Type B pancreatic cell (in vitro differentiated cells): ENCODE measurements around the gene ENTREP1. TPM values are rescaled to one million over a fixed set of nuclear protein-coding genes. Genes with fewer than 3 reads are reported as not detected.

Source experiments
- DNase-seq: peaks from one replicate; pipeline ENCODE4 v3.0.0; 2021; ENCODE audit warnings: mixed read lengths; ENCODE audit not compliant: unreplicated experiment; ENCODE audit errors: extremely low spot score
- H3K27ac Mint-ChIP-seq: 2 replicates; pipeline ENCODE4 v1.8.0; 2021; ENCODE audit warnings: mild to moderate bottlenecking, mixed read lengths
- H3K27me3 Mint-ChIP-seq: 2 replicates; pipeline ENCODE4 v1.8.0; 2021; ENCODE audit warnings: mixed read lengths
- H3K36me3 Mint-ChIP-seq: 2 replicates; pipeline ENCODE4 v1.8.0; 2021; ENCODE audit warnings: mixed read lengths
- H3K4me1 Mint-ChIP-seq: one replicate; pipeline ENCODE4 v1.8.0; 2021; ENCODE audit warnings: mixed read lengths; ENCODE audit not compliant: unreplicated experiment
- H3K4me3 Mint-ChIP-seq: 2 replicates; pipeline ENCODE4 v1.8.0; 2021; ENCODE audit warnings: mild to moderate bottlenecking, mixed read lengths
- H3K9me3 Mint-ChIP-seq: 2 replicates; pipeline ENCODE4 v1.8.0; 2021; ENCODE audit warnings: mixed read lengths
- CTCF ChIP-seq: fragments of 200-600 bp; sonication (generic); conservative IDR thresholded peaks from 2 replicates; pipeline ENCODE4 v1.5.0; 2021; ENCODE audit warnings: antibody characterized with exemption, mild to moderate bottlenecking
- total RNA-seq: library from RNA; stranded (reverse); gene quantifications from 2 replicates; pipeline ENCODE4 v1.2.1, GENCODE V29; 2021; ENCODE audit warnings: low replicate concordance

Gene ENTREP1
- total RNA-seq, 1 donor from 2014 or later: 3.0 TPM

- Mint-ChIP-seq H3K27me3 (peaks cover 6% of the 10 kb centered on the region), H3K4me1 (no peaks in the 10 kb centered on the region), H3K27ac (no peak overlapping the region), H3K4me3 (no peak overlapping the region), H3K36me3 (no peaks in the 10 kb centered on the region), H3K9me3 (no peaks in the 10 kb centered on the region)
- DNase-seq: no peak
- TF ChIP-seq CTCF: no peak
These were observed 102.3 kb downstream of the ENTREP1 start for GRCh38 chr9:69427286-69427685.

DNA sequence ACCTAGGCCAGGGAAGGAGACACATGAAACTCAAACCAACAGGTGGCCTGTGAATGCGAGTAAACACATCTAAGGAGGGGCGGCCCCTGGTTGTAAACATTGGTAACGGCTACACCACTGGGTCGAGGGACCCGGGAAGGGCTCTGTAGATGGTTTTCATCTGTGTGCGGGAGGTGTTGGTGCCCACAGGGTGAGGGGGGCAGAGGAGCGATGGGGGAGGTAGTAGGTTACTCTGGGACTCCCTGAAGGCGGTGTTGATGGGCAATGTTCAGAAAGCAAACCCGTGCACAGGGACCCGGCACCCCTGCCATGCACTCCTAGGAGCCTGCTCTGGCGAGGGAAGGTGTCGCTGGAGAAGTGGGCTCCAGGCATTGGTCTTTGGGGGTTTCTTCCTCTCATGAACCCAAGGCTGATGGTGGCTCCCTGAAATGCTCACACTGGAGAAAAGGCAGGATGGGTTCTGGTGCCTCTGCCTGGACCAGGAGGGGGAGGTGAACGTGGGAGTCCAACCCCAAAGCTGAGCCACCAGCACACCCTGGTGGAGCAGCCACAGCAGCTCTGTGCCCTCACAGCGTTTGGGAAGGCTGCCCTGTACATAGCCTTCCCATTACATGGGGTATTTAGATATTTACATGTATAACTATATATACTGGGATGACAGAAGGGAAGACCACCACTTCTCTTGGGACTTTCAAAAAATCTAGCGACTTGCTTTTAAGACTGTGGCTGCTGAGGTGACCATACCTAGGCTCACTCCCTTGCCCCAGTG lies 103.2 kb downstream of the ENTREP1 start:
- H3K4me3 Mint-ChIP-seq: no peak overlapping the region
- TF ChIP-seq CTCF: no peak

DNA sequence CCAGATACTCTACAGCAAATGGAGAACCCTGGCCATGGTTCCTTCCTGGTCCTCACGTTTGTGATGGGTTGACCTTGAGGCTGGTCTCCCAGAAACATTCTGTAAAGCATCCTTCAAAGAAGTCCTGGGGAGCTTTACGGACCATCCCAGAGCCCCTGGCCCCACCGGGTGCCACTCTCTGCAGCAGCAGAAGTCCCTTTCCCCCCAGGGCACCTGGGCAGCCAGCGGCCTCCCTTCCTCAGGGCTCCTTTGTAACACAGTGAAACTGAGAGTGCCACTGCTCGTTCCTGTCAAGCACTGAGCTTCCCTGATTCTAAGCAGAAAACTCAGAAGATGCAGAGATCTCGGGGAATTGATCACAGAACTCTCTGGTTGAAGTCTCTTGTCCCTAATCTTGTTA lies 104.3 kb downstream of the ENTREP1 start:
- Mint-ChIP-seq H3K27me3 (peaks cover 6% of the 10 kb centered on the region), H3K4me3 (no peak overlapping the region), H3K4me1 (no peaks in the 10 kb centered on the region), H3K36me3 (no peaks in the 10 kb centered on the region), H3K27ac (no peak overlapping the region), H3K9me3 (no peaks in the 10 kb centered on the region)
- DNase-seq: no peak
- TF ChIP-seq CTCF: no peak

More for the DNA sequence above, 103.2 kb downstream of the ENTREP1 start:
- DNase-seq: no peak
- Mint-ChIP-seq H3K9me3 (no peaks in the 10 kb centered on the region), H3K27me3 (peaks cover 6% of the 10 kb centered on the region), H3K27ac (no peak overlapping the region), H3K36me3 (no peaks in the 10 kb centered on the region), H3K4me1 (no peaks in the 10 kb centered on the region)

GRCh38 chr9:69430206-69430605 lies 105.2 kb downstream of the ENTREP1 start:
- no peaks in the 10 kb centered on the region for H3K4me1 Mint-ChIP-seq
- peaks cover 6% of the 10 kb centered on the region for H3K27me3 Mint-ChIP-seq
- no peak overlapping the region for H3K4me3 Mint-ChIP-seq
- DNase-seq: no peak
- TF ChIP-seq CTCF: no peak
- H3K27ac Mint-ChIP-seq: no peak overlapping the region
- H3K9me3 Mint-ChIP-seq: no peaks in the 10 kb centered on the region
- H3K36me3 Mint-ChIP-seq: no peaks in the 10 kb centered on the region

DNA sequence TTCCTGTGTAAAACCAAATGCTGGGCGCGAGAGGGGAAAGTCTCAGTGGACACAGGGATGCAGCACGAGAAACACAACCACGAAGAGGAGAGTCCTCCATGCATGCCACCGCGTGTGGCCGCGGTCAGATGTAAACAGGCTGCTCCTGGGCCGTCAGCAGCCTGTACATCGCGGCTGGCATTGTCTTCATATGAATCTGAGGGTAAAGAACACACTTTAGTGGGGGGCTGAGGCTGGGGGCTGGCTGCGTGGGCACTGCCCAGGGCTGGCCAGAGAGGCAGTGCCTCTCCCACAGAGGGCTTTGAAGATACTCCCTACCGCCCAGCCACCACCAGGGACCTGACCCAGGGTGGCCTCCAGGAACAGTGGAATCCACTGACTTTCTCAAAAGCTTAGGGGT lies 106.2 kb downstream of the ENTREP1 start:
- H3K27ac Mint-ChIP-seq: no peak overlapping the region
- no peaks in the 10 kb centered on the region for H3K36me3 Mint-ChIP-seq
- H3K9me3 Mint-ChIP-seq: no peaks in the 10 kb centered on the region
- no peak for TF ChIP-seq CTCF
- peaks cover 6% of the 10 kb centered on the region for H3K27me3 Mint-ChIP-seq
- no peak for DNase-seq
- H3K4me3 Mint-ChIP-seq: no peak overlapping the region
- H3K4me1 Mint-ChIP-seq: no peaks in the 10 kb centered on the region
